Urinary bladder (tissue), 4 donors: ENCODE results near the gene TDO2. TPM values are rescaled to one million over a fixed set of nuclear protein-coding genes. Genes with fewer than 3 reads are reported as not detected.
"Not testable (repeated sequence)": the region's sequence is repeated elsewhere in the genome, so short reads cannot be mapped to it uniquely, and the experiment has no call there.

Source experiments
- DNase-seq: peaks from one replicate; pipeline ENCODE4 v3.0.0-alpha.2; 2015; ENCODE audit errors: extremely low spot score
- H3K27ac ChIP-seq: one replicate; pipeline ENCODE4 v1.5.1; 2013; ENCODE audit warnings: low read depth, mild to moderate bottlenecking, moderate library complexity
- H3K36me3 ChIP-seq: one replicate; pipeline ENCODE4 v1.6.1; 2013; ENCODE audit warnings: mild to moderate bottlenecking, moderate library complexity; ENCODE audit not compliant: insufficient read depth
- H3K4me1 ChIP-seq: one replicate; pipeline ENCODE4 v1.6.1; 2013; ENCODE audit warnings: mild to moderate bottlenecking, moderate library complexity; ENCODE audit not compliant: insufficient read depth
- H3K4me3 ChIP-seq: one replicate; pipeline ENCODE4 v1.5.1; 2013; ENCODE audit warnings: low read depth, low read length
- WGBS: extraction: QIAGEN DNeasy Blood & Tissue Kit; methylation state at CpG from one replicate; pipeline ENCODE4 v1.1.7; 2013; 5-methylcytosine and 5-hydroxymethylcytosine counted together
- polyA plus RNA-seq: library from polyadenylated mRNA; stranded (reverse); fragments of 200-250 nt; gene quantifications from one replicate; pipeline ENCODE4 v1.2.3, GENCODE V29; 2013
- total RNA-seq: library from RNA; depleted of rRNA; stranded (reverse); fragments of >200 nt; gene quantifications from one replicate; pipeline ENCODE4 v1.2.3, GENCODE V29; 2014
- donor health status: healthy with polysubstance abuse.
- donor health status: healthy.

Gene TDO2
- total and polyA plus RNA-seq, 2 donors, result 0.28 to 3.9 TPM

- Histone ChIP-seq H3K4me1 (no peaks in the 10 kb centered on the region), H3K4me3 (no peak overlapping the region), H3K27ac (no peak overlapping the region), H3K36me3 (peaks cover 3% of the 10 kb centered on the region)
- WGBS, result 53% methylated on average over 3 of the region's 3 CpGs
- no peak for DNase-seq
These were observed 21.1 kb downstream of the TDO2 start for GRCh38 chr4:155924637-155925036.

GRCh38 chr4:155929833-155930232 is 26.3 kb downstream of the TDO2 start:
- whole genome bisulfite sequencing, result 97% methylated on average over 3 of the region's 3 CpGs
- peaks cover 3% of the 10 kb centered on the region for H3K36me3 ChIP-seq
- H3K27ac ChIP-seq, result no peak overlapping the region
- H3K4me3 ChIP-seq, result no peak overlapping the region
- H3K4me1 ChIP-seq, result no peaks in the 10 kb centered on the region
- DNase-seq, result no peak

GRCh38 chr4:155930330-155930729 is 26.8 kb downstream of the TDO2 start:
- 85% methylated on average over 2 of the region's 2 CpGs for WGBS
- no peak overlapping the region for H3K4me3 ChIP-seq
- no peak for DNase-seq
- no peak overlapping the region for H3K27ac ChIP-seq
- H3K4me1 ChIP-seq, result no peaks in the 10 kb centered on the region
- H3K36me3 ChIP-seq, result peaks cover 2% of the 10 kb centered on the region

GRCh38 chr4:155931634-155932033 is 28.1 kb downstream of the TDO2 start:
- H3K4me3 ChIP-seq, result no peak overlapping the region
- H3K36me3 ChIP-seq, result peaks cover 2% of the 10 kb centered on the region
- no peak overlapping the region for H3K27ac ChIP-seq
- no peaks in the 10 kb centered on the region for H3K4me1 ChIP-seq
- WGBS, result 97% methylated on average over 4 of the region's 4 CpGs
- DNase-seq, result no peak

GRCh38 chr4:155934634-155935033 is 31.1 kb downstream of the TDO2 start:
- not testable (repeated sequence) for H3K4me1 ChIP-seq, DNase-seq, H3K4me3 ChIP-seq, H3K36me3 ChIP-seq, H3K27ac ChIP-seq
- 97% methylated on average over 4 of the region's 4 CpGs for WGBS

GRCh38 chr4:155935389-155935986 is 32.0 kb downstream of the TDO2 start:
- Histone ChIP-seq H3K4me1 (no peaks in the 10 kb centered on the region), H3K36me3 (no peaks in the 10 kb centered on the region), H3K4me3 (no peak overlapping the region), H3K27ac (no peak overlapping the region)
- no peak for DNase-seq
- WGBS, result 63% methylated on average over 4 of the region's 4 CpGs

- no peaks in the 10 kb centered on the region for H3K4me1 ChIP-seq
- no peaks in the 10 kb centered on the region for H3K36me3 ChIP-seq
- 87% methylated on average over 6 of the region's 6 CpGs for WGBS
- no peak overlapping the region for H3K27ac ChIP-seq
- no peak overlapping the region for H3K4me3 ChIP-seq
- DNase-seq, result no peak
These were observed 37.7 kb downstream of the TDO2 start for GRCh38 chr4:155941085-155941790.

- H3K4me1 ChIP-seq, result no peaks in the 10 kb centered on the region
- H3K27ac ChIP-seq, result no peak overlapping the region
- no peak for DNase-seq
- no peaks in the 10 kb centered on the region for H3K36me3 ChIP-seq
- no peak overlapping the region for H3K4me3 ChIP-seq
- WGBS, result 96% methylated on average over 1 of the region's 1 CpG
These were observed 38.3 kb downstream of the TDO2 start for GRCh38 chr4:155941820-155942219.

- no peak overlapping the region for H3K4me3 ChIP-seq
- no peaks in the 10 kb centered on the region for H3K4me1 ChIP-seq
- no peak overlapping the region for H3K27ac ChIP-seq
- DNase-seq, result no peak
- H3K36me3 ChIP-seq, result no peaks in the 10 kb centered on the region
- WGBS, result 76% methylated on average over 3 of the region's 3 CpGs
These were observed 40.3 kb downstream of the TDO2 start for GRCh38 chr4:155943605-155944291.

GRCh38 chr4:155944516-155944915 is 41.0 kb downstream of the TDO2 start:
- no peak overlapping the region for H3K27ac ChIP-seq
- no peak for DNase-seq
- no peaks in the 10 kb centered on the region for H3K4me1 ChIP-seq
- no peak overlapping the region for H3K4me3 ChIP-seq
- no peaks in the 10 kb centered on the region for H3K36me3 ChIP-seq
- WGBS, result 84% methylated on average over 1 of the region's 1 CpG

GRCh38 chr4:155946486-155946885 is 43.0 kb downstream of the TDO2 start:
- Histone ChIP-seq H3K36me3 (no peaks in the 10 kb centered on the region), H3K27ac (no peak overlapping the region), H3K4me3 (no peak overlapping the region), H3K4me1 (no peaks in the 10 kb centered on the region)
- 76% methylated on average over 4 of the region's 4 CpGs for WGBS
- no peak for DNase-seq

- 57% methylated on average over 1 of the region's 1 CpG for WGBS
- H3K4me3 ChIP-seq, result no peak overlapping the region
- H3K36me3 ChIP-seq, result no peaks in the 10 kb centered on the region
- no peak overlapping the region for H3K27ac ChIP-seq
- no peak for DNase-seq
- no peaks in the 10 kb centered on the region for H3K4me1 ChIP-seq
These were observed 45.0 kb downstream of the TDO2 start for GRCh38 chr4:155948541-155948940.

GRCh38 chr4:155950461-155950860 is 47.0 kb downstream of the TDO2 start:
- 86% methylated on average over 6 of the region's 6 CpGs for WGBS
- Histone ChIP-seq H3K4me3 (no peak overlapping the region), H3K4me1 (no peaks in the 10 kb centered on the region), H3K36me3 (no peaks in the 10 kb centered on the region), H3K27ac (no peak overlapping the region)
- DNase-seq, result no peak

GRCh38 chr4:155952501-155952901 is 49.0 kb downstream of the TDO2 start:
- 35% methylated on average over 6 of the region's 6 CpGs for WGBS
- no peak for DNase-seq
- Histone ChIP-seq H3K4me3 (no peak overlapping the region), H3K27ac (no peak overlapping the region), H3K4me1 (no peaks in the 10 kb centered on the region), H3K36me3 (no peaks in the 10 kb centered on the region)
